GM18502 (cell line): Measurements from ENCODE around the gene SP100.

ENCODE experiments used
- ATAC-seq: cut with Tn5 transposase; IDR thresholded peaks from one replicate; pipeline ENCODE4 v1.9.1; 2021; ENCODE audit warnings: mild to moderate bottlenecking; ENCODE audit not compliant: unreplicated experiment, poor library complexity

Gene SP100

DNA sequence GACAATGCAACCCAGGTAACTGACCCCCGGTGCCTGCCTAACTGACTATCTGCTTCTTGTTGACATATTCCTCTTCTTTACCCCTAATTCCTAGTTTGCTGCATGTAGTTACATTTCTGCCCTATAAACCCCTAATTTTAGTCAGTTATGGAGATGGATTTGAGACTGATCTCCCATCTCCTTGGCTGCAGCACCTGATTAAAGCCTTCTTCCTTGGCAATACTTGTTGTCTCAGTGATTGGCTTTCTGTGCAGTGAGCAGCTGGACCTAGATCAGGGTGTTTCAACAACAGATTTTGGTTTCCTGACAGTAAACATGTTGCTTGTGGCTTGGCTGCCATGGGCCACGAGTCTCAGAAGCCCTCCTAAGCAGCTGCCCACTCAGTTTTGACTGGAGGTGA, 105.4 kb downstream of the SP100 start:
- ATAC-seq, result no peak

DNA sequence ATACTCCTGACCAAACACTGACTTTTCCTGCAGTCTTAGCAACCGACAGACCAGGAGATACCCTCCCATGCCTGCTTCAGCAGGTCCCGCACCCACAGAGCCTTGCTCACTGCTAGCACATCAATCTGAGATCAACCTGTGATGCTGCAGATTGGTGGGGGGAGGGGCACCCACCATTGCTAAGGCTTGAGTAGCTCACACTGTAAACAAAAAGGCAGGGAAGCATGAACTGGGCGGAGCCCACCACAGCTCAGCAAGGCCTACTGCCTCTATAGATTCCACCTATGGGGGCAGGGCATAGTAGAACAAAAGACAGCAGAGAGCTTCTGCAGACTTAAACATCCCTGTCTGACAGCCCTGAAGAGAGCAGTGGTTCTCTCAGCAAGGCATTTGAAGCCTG, 109.7 kb downstream of the SP100 start:
- no peak for ATAC-seq

DNA sequence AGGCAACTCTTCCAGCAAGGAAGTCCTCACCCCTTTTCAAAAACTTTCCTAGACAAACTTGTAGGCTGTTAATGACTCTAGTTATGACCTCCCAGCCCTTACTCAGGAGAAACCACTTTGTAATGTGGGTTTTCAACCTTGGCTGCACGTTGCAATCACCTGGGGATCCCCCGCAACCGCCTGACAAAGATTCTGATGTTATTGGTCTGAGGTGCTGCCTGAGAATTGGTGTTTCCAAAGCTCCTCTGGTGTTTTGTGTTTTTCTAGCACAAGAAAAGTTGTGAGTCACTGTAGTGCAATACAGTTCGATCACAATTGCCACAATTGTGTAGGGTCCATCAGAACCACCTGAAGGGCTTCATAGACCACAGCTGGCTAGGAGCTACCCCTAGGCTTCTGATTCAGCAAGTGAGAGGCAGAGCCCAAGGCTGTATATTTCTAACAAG, 121.6 kb downstream of the SP100 start:
- ATAC-seq, result peak; percentile 77

DNA sequence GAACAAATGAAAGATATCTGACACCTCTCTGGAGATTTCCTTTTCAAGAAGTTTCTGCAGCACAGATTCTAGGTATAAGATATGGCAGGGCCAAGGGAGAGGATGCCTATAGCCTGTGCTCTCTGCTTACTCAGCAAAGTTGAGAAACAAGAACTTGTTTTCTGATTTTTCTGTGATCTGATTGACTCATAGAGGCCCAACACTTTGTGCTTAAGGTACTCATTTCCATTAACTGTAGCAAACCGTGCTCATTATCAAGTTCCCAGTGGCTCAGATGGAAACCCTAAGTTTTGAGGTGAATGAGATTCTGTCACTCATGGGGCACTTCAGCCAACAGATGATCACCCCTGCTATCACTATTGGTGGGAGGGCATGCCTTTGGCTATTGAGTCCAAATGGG, 124.3 kb downstream of the SP100 start:
- no peak for ATAC-seq

DNA sequence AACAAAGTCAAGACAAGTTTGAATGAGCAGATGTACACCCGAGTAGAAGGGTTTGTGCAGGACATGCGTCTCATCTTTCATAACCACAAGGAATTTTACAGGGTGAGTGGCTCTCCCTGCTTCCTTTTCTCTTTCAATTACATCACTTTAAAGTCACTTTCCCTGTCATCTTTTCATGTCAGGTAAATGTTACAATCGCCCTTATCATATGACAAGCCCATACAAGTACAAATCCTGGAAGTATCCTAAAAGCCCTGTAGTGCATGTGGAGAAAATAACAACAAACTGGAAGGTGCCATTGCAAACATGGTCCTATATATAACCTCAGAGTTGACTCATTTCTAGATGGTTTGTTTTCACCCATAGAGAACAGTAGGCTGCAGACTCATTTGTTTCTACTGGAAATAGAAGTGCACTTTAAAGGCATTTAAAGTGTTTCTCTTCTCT, 126.0 kb downstream of the SP100 start:
- ATAC-seq, result peak; percentile 78

DNA sequence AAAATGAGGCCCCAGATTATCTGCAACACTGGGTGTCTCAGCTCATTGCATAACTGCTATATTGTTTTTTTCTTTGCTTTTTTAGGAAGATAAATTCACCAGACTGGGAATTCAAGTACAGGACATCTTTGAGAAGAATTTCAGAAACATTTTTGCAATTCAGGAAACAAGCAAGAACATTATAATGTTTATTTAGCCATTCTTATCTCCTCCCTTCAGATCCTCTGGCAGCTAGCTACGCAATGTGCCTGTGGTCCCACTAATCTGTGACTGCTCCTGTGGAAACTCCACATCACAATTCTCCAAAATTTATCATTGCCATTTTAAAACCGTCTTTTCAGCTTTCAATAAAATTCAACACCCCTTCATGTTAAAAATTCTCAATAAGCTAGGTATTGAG, 126.8 kb downstream of the SP100 start:
- no peak for ATAC-seq

DNA sequence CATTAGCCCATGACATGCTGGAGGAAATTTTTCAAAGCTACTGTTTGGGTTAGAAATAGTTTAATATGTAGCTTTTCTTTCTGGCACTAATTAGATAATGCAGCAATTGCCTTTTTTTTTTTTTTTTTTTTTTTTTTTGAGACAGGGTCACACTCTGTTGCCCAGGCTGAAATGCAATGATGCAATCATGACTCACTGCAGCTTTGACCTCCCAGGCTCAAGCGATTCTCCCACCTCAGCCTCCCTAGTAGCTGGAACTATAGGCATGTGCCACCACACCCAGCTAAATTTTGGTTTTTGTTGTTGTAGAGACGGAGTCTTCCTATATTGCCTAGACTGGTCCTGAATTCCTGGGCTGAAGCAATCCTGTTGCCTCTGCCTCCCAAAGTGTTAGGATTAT, 136.2 kb downstream of the SP100 start:
- no peak for ATAC-seq

DNA sequence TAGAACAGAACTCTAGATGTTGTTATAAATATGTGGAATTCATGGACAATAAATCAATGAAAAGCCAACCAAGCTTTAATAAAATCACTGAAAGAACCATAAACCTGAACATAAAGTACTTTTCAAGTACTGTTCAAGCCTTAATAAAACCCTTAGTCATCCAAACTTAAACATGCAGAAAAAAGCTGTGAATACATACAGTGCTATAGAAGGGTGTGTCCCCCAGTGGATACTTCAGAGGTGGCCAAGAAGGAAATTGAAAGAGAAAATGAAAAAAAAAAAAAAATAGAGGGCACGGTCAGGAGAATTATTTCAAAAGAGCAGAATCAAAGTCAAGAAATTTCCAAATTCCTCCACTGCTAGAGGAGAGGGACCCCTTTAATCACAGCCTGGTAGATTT, 141.1 kb downstream of the SP100 start:
- no peak for ATAC-seq

DNA sequence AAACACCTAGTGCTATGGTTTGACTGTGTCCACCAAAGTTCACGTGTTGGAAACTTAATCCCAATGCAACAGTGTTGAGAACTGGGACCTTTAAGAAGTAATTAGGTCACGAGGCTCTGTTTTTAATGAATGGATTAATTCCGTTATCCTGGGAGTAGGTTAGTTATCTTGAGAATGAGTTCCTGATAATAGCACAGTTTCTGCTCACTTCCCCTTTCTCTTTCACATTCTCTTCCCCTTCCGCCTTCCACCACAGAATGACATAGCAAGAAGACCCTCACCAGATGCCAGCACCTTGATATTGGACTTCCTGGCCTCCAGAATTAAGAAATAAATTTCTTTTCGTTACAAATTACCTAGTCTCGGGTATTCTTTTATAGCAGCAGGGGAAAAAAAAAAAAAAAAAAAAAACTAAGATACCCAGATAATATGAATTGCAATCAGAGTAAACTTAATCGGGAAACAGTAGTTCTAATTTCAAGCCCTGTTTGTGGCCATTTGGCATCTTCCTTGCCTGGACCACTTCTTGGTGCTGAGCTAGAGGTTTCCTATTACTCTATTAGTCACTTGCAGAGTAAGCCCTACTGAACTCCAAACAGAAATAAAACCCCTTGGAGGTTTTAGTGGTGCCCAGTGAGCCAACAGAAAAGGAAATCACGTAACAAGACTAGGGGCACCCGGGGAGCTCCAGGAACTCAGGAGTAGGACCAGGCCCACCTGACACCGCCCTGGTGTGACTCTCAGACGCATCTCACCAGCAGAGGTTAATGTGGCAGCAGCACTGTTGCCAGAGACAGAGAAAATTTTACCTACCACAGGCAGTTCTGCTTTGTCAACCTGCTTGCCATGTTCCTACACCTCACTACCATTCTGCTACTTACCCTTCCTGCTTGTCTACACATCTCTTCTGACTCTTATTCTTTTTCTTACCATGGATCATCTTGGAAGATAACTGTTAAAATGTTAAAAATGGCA, 149.1 kb downstream of the SP100 start:
- peak; percentile 65 for ATAC-seq

DNA sequence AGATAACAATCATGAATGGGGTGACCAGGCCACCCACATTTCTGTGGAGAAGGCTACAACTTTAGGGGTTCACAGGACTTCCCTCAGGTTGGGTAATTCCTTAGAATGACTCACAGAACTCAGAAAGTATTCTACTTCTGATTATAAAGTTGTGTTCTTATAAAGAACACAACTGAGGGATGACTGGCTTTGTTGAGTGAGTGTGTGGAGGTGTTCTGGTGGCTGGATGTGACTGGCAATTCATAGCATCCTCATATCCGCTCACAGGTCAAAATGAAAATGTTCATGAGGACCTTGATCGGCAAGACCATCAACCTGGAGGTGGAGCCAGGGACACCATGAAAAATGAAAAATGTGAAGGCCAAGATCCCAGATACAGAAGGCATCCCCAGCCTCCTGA, 153.3 kb downstream of the SP100 start:
- no peak for ATAC-seq

DNA sequence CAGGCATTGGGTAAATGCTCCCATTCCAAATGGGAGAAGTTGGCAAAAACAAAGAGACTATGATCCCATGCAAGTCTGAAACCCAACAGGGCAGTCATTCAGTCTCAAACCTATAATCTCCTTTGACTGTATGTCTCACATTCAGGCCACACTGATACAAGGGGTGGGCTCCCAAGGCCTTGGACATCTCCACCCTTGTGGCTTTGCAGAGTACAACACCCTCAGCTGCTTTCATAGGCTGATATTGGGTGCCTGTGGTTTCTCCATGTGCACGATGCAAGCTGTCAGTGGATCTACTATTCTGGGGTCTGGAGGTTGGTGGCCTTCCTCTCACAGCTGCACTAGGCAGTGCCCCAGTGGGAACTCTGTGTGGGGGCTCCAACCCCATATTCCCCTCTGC, 155.0 kb downstream of the SP100 start:
- no peak for ATAC-seq

DNA sequence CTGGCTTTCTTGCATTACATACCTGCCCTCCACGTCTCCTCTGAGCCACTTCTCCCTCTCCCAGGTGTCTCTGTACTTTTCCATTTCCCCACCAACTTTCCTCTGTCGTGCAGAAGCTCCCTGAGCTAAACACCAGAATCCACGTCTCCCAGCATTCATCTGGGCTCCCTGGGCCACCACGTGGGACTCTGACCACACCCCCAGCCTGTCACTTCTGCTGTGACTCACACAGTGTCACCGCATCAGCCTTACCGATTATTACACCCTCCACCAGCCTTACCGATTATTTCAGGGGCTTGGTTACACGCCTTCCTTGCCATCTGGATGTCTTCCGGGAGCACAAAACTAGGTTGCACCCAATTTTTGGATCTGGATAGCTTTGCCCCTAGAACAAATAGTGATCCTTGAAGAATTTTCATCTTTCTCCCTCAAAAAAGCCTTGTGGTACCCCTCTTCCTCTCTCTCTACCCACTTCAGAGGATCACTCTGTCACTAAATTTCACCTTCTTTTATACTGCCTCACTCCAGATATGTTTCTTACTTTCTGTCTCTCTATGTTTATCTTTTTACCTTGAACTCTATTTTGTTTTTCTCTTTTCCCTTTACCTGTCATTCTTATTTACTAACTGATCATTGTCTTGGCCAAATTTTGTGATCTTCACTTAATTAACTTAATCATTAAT, 159.8 kb downstream of the SP100 start:
- ATAC-seq, result no peak

DNA sequence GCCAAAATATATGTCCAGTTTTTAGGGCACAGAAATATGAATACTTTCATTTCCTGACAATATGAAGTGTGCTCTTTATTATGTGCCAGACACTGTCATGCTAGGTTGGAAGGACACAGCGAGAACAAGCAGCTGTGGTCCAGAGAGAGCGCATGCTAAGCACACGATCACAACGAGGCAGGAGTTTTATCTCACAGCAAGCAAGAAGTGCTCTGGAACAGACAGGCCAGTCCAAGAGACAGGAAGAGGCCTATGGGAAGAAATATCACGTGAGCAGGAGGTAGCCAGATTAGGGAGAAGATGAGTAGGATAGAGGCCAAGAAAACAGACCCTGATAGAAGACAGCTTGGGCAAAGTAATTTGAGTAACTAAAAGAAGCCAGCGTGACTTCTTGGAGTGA, 161.1 kb downstream of the SP100 start:
- no peak for ATAC-seq

DNA sequence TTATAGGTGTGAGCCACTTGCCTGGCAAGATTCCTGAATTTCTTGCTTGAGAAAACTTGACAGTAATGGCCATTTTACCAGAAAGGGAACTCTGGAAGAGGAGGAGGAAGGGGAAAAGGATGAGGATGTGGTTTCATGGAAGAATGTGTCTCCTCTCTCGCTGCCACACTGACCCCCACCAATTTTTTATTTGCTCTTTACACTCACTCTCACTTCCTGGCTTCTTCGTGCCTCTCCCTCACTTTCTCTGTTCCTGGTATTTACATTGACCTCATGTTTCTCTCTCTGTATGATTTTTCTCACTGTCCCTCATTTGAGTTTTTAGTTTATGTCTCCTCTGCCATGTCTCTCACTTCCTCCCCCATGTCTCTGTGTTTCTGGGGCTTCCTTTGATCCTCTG, 162.1 kb downstream of the SP100 start:
- no peak for ATAC-seq

DNA sequence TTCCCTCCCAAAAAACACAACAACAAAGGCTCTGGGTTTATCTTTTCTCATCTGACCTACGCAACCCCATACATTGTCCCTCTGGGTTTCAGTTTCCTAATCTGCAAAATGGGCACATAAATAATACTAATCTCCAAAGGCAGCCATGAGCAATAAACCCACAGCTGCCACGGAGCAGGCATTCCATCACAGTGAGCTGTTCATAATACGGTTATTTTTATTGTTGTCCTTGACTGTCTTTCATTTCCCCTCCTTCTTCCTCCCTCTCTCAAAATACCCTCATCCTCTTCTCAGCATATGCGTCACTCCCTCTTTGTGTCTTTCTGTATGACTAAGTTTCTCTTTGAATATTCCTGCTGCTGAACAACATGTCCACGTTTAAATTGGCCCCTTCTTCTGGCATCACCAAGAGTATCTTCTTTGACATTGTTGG, 166.9 kb downstream of the SP100 start:
- ATAC-seq, result peak; percentile 89

DNA sequence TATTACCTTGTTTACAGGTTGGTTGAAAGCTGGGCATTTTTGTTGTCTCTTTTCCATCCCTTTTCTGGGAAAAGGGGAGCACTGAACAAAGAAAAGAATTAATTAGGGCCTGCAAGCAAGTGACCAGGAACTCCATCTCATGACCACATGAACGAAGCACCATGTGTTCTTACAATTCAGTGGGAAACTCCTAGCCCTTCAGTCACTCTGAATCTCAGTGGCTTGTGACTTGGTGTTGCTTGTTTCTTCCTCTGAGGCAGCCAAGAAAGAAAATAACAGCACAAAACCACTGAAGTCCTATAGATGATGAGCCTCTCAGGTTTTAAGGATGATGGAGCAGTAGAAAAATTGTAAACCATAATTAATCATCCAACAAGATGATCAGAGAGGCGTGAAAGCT, 167.6 kb downstream of the SP100 start:
- ATAC-seq, result peak; percentile 24

DNA sequence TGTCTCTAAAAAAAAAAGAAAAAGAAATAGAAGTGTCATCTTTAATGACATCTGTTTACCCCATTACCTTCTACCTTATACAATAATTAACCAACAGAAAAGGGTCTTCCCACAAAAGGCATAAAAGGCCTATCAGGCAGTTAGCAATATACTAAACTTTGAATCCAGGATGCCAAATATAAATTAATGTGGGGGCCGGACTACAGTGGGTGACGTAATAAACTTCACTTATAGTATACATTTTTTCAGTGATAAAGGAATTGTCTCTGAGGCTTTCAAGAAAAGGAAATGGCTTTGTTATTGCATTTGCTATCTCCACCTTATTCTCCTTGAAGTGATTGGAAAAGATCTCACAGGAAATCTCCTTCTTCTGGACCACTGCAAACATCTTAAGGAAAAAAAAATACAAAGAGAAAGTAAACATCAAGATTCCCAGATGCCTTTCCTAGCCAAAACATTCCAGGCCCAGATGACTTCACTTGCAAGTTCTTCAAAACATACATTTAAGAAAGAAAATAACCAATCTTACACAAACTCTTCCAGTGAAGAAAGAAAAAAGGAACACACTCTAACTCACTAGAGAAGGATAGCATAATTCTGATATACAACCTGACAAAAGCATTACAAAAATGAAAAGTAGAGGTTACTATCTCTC, 170.5 kb downstream of the SP100 start:
- no peak for ATAC-seq

DNA sequence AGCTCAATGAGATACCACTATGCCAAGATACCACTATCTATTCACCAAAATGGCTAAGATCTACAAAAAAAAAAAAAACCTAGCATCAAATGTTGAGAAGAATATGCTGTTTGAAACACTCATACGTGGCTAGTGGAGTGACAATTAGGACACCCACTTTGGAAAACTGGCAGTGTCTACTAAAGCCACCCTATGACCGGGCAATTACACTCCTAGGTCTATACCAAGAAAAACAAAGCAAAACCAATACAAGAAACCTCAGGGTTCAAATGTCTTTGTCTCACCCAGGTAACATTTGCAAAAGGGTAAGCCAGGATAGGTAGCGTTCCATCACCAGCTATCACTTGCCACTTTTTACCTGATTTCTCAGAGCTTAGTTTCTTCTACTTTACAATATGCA, 173.0 kb downstream of the SP100 start:
- ATAC-seq, result peak; percentile 1

DNA sequence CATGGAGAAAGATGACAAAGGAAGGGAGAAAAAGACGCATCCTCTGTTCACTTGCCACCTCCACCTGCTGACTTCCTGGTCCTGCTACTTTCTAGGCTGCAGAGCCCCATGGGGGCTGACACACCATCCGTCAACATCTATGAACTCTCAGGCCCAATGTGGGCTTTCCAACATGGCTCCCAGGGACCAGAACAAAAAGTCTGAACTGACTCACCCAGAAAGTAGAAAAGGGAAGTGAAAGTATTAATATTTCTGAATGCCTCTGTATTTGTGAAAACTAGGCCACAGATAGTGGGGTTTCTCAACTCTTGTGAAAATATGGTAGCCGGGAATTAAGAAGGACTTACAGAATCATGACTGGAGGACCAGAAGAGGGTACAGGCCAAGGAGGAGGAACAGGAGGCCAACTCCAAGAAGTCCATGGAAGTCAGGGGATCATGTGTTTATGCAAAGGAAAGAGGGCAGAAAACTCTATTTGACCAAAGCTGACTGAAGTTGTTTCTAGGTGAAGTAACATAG, 173.6 kb downstream of the SP100 start:
- ATAC-seq, result peak; percentile 94

DNA sequence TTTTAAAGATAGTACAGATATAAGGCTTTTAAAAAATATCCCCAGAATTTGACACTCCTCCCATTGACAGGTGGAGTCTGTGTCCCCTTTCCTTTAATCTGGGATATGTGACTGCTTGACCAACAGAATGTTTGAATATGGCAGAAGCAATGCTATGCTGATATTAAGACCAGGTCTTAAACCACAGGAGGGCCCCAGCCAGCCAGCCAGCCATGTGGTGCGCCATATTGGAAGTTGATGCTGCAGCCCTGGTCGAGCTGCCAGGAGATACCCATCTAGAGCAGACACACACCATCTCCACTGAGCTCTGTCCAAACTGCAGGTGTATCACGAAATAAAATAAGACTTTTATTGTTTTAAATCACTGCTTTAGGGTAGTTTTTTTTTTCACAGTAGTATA, 174.3 kb downstream of the SP100 start:
- ATAC-seq, result no peak

DNA sequence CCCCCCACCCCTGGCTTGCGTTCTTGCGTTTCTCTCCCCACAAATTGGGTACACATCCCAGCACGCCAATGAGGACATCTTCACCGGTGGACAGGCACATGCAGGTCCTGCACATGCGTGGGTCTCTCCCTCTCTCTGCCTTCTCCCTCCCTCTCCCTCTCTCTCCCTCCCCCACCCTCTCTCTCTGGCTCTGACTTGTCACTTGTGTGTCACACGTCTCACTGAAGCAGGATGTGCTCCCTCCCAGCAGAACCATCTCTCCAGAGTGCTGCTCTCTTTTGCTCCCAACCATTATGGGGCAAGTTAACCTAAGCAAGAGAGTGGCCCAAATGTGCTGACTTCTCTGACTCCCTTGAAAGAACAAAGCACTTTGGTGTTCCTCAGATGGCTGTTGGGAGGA, 175.8 kb downstream of the SP100 start:
- no peak for ATAC-seq
